Astrocyte (in vitro differentiated cells and primary cell): ENCODE results near the gene ABO. TPM values are rescaled to one million over a fixed set of nuclear protein-coding genes. Genes with fewer than 3 reads are reported as not detected.
"Not testable (repeated sequence)": the region's sequence is repeated elsewhere in the genome, so short reads cannot be mapped to it uniquely, and the experiment has no call there.

Experiments used
- DNase-seq: peaks from one replicate; pipeline ENCODE4 v3.0.0-alpha.2; 2010; ENCODE audit warnings: low read depth
- FAIRE-seq: peaks from 2 replicates; lab custom pipeline; 2011; peaks lifted over from hg19 to GRCh38; lab: Jason Lieb, UNC
- H2AFZ ChIP-seq: 2 replicates; pipeline ENCODE4 v1.6.0; 2012; ENCODE audit warnings: low read depth, low read length, inconsistent platforms
- H3K27ac ChIP-seq: 2 replicates; pipeline ENCODE4 v1.5.1; 2011; ENCODE audit warnings: low read depth, low read length, inconsistent platforms
- H3K27me3 ChIP-seq: 2 replicates; pipeline ENCODE4 v1.6.0; 2011; ENCODE audit warnings: low read length, inconsistent platforms; ENCODE audit not compliant: insufficient read depth
- H3K36me3 ChIP-seq: 2 replicates; pipeline ENCODE4 v1.5.1; 2011; ENCODE audit warnings: low read length, inconsistent platforms; ENCODE audit not compliant: insufficient read depth
- H3K4me1 ChIP-seq: 2 replicates; pipeline ENCODE4 v1.5.1; 2011; ENCODE audit warnings: low read length, inconsistent platforms; ENCODE audit not compliant: insufficient read depth
- H3K4me2 ChIP-seq: 2 replicates; pipeline ENCODE4 v1.6.0; 2012; ENCODE audit warnings: low read length, inconsistent platforms
- H3K4me3 ChIP-seq: 2 replicates; pipeline ENCODE4 v1.5.1; 2011; ENCODE audit warnings: low read depth, mild to moderate bottlenecking, low read length, inconsistent platforms; ENCODE audit not compliant: insufficient read depth
- H3K79me2 ChIP-seq: 2 replicates; pipeline ENCODE4 v1.6.0; 2012; ENCODE audit warnings: mild to moderate bottlenecking, low read length, inconsistent platforms; ENCODE audit not compliant: insufficient read depth
- H3K9ac ChIP-seq: 2 replicates; pipeline ENCODE4 v1.6.0; 2012; ENCODE audit warnings: mild to moderate bottlenecking, low read length, inconsistent platforms
- H3K9me3 ChIP-seq: 2 replicates; pipeline ENCODE4 v1.5.1; 2012; ENCODE audit warnings: low read depth, mild to moderate bottlenecking, low read length, inconsistent platforms; ENCODE audit not compliant: insufficient read depth
- H4K20me1 ChIP-seq: 2 replicates; pipeline ENCODE4 v1.6.0; 2012; ENCODE audit warnings: low read length, inconsistent platforms; ENCODE audit not compliant: insufficient read depth
- H3K27ac Mint-ChIP-seq: one replicate; pipeline ENCODE4 v1.8.0; 2021; ENCODE audit warnings: mild to moderate bottlenecking, mixed read lengths; ENCODE audit not compliant: unreplicated experiment
- H3K27me3 Mint-ChIP-seq: one replicate; pipeline ENCODE4 v1.8.0; 2021; ENCODE audit warnings: low read depth, mixed read lengths; ENCODE audit not compliant: unreplicated experiment
- H3K36me3 Mint-ChIP-seq: one replicate; pipeline ENCODE4 v1.8.0; 2021; ENCODE audit warnings: low read depth, mixed read lengths; ENCODE audit not compliant: unreplicated experiment
- H3K4me1 Mint-ChIP-seq: one replicate; pipeline ENCODE4 v1.8.0; 2021; ENCODE audit warnings: low read depth, mixed read lengths; ENCODE audit not compliant: unreplicated experiment
- H3K4me3 Mint-ChIP-seq: one replicate; pipeline ENCODE4 v1.8.0; 2021; ENCODE audit warnings: mild to moderate bottlenecking, moderate library complexity, mixed read lengths; ENCODE audit not compliant: unreplicated experiment
- H3K9me3 Mint-ChIP-seq: one replicate; pipeline ENCODE4 v1.8.0; 2021; ENCODE audit warnings: mild to moderate bottlenecking, mixed read lengths; ENCODE audit not compliant: unreplicated experiment
- CTCF ChIP-seq: IDR thresholded peaks from 2 replicates; pipeline ENCODE4 v1.5.1; 2011; ENCODE audit warnings: low read depth, mild to moderate bottlenecking, inconsistent platforms, low read length, moderate library complexity; ENCODE audit not compliant: insufficient read depth
- EZH2 ChIP-seq: IDR thresholded peaks from 2 replicates; pipeline ENCODE4 v1.6.1; 2012; ENCODE audit warnings: mild to moderate bottlenecking, low read length, inconsistent platforms; ENCODE audit not compliant: insufficient read depth
- total RNA-seq: library from RNA; stranded (reverse); gene quantifications from 2 replicates; pipeline ENCODE4 v1.2.1, GENCODE V29; 2021

ABO gene
- total RNA-seq, 1 donor from 2014 or later = not detected

- Mint-ChIP-seq H3K9me3 (peaks cover 3% of the 10 kb centered on the region), H3K27ac (no peak overlapping the region), H3K4me1 (peaks cover 8% of the 10 kb centered on the region), H3K4me3 (no peak overlapping the region), H3K27me3 (peaks cover 24% of the 10 kb centered on the region), H3K36me3 (no peaks in the 10 kb centered on the region)
- TF ChIP-seq EZH2 (no peak), CTCF (no peak)
- Histone ChIP-seq H3K4me2 (no peak overlapping the region), H4K20me1 (no peaks in the 10 kb centered on the region), H3K79me2 (no peaks in the 10 kb centered on the region), H2AFZ (no peak overlapping the region), H3K36me3 (no peaks in the 10 kb centered on the region), H3K9me3 (no peaks in the 10 kb centered on the region), H3K9ac (no peak overlapping the region), H3K4me1 (no peaks in the 10 kb centered on the region), H3K4me3 (no peak overlapping the region), H3K27me3 (peaks cover 22% of the 10 kb centered on the region), H3K27ac (no peak overlapping the region)
- FAIRE-seq = no peak
- no peak for DNase-seq
Measured at GRCh38 chr9:133269537-133270362, 5.3 kb downstream of the ABO start.

GRCh38 chr9:133269136-133269535 is 5.9 kb downstream of the ABO start:
- H3K27ac ChIP-seq = not testable (repeated sequence)

GRCh38 chr9:133268335-133269056 is 6.5 kb downstream of the ABO start:
- Mint-ChIP-seq H3K4me3 (no peak overlapping the region), H3K4me1 (peaks cover 8% of the 10 kb centered on the region), H3K27me3 (peaks cover 14% of the 10 kb centered on the region), H3K36me3 (no peaks in the 10 kb centered on the region), H3K27ac (no peak overlapping the region), H3K9me3 (peaks cover 8% of the 10 kb centered on the region)
- Histone ChIP-seq H3K27me3 (peaks cover 12% of the 10 kb centered on the region), H2AFZ (no peak overlapping the region), H3K36me3 (no peaks in the 10 kb centered on the region), H3K27ac (no peak overlapping the region), H3K9ac (no peak overlapping the region), H3K4me1 (no peaks in the 10 kb centered on the region), H4K20me1 (no peaks in the 10 kb centered on the region), H3K4me3 (no peak overlapping the region), H3K9me3 (no peaks in the 10 kb centered on the region), H3K4me2 (no peak overlapping the region), H3K79me2 (no peaks in the 10 kb centered on the region)
- DNase-seq (no peak), FAIRE-seq (no peak)
- TF ChIP-seq CTCF = no peak
- TF ChIP-seq EZH2 = no peak

More at GRCh38 chr9:133269136-133269535, 5.9 kb downstream of the ABO start:
- not testable (repeated sequence) for H3K27ac Mint-ChIP-seq, H3K4me3 ChIP-seq, FAIRE-seq, H3K9ac ChIP-seq, H4K20me1 ChIP-seq, H2AFZ ChIP-seq, H3K9me3 Mint-ChIP-seq, H3K4me1 ChIP-seq, H3K9me3 ChIP-seq, H3K4me1 Mint-ChIP-seq, DNase-seq, H3K36me3 ChIP-seq, H3K79me2 ChIP-seq, H3K4me3 Mint-ChIP-seq, H3K36me3 Mint-ChIP-seq, H3K4me2 ChIP-seq
- H3K27me3 ChIP-seq = peaks cover 18% of the 10 kb centered on the region
- peaks cover 21% of the 10 kb centered on the region for H3K27me3 Mint-ChIP-seq
